ENCODE measurements around the gene RNF214. TPM values are rescaled to one million over a fixed set of nuclear protein-coding genes. Genes with fewer than 3 reads are reported as not detected.

RNF214 gene
- total RNA-seq, 2 experiments from 2014 or later, result 12.9 to 15.8 TPM

DNA sequence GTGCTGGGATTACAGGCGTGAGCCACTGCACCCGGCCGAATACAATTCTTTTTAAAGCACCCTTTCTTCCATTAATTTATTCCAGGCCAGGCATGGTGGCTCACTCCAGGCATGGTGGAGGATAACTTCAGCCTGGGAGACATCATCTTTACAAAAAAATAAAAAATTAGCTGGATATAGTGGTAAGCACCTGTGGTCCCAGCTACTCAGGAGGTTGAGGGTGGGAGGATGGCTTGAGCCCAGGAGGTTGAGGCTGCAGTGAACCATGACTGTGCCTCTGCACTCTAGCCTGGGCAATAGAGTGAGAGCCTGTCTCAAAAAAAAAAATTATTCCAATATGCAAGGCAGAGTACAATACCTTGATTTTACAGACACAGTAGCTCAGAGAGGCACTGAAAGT, 21.9 kb upstream of the RNF214 start:
- Mint-ChIP-seq H3K27ac (peak overlapping the region; percentile 51), H3K9me3 (no peaks in the 10 kb centered on the region), H3K27me3 (no peaks in the 10 kb centered on the region), H3K4me1 (ENCODE audit: low read depth) (peaks cover 15% of the 10 kb centered on the region), H3K36me3 (ENCODE audit: low read depth) (peaks cover 61% of the 10 kb centered on the region), H3K4me3 (no peak overlapping the region)
- H3K27me3 ChIP-seq (ENCODE audit: control insufficient read depth in 1 of 2, insufficient read depth in 2 of 2, low read length in 2 of 2), result no peaks in the 10 kb centered on the region
- DNase-seq (no peak), ATAC-seq (ENCODE audit: poor library complexity) (no peak)
- POLR2A ChIA-PET, result interaction anchor here (1.1 kb wide), 1 partner anchor 12 kb away, joined by 3 read pairs; no protein-coding TSS in a partner anchor
- H3K9me3 ChIP-seq (ENCODE audit: control insufficient read depth in 1 of 2, insufficient read depth in 1 of 2, low read length in 2 of 2), result no peaks in the 10 kb centered on the region
- H3K27ac ChIP-seq (ENCODE audit: low read depth in 1 of 2, low read length in 2 of 2), result no peak overlapping the region
- TF ChIP-seq, protein P1, sequence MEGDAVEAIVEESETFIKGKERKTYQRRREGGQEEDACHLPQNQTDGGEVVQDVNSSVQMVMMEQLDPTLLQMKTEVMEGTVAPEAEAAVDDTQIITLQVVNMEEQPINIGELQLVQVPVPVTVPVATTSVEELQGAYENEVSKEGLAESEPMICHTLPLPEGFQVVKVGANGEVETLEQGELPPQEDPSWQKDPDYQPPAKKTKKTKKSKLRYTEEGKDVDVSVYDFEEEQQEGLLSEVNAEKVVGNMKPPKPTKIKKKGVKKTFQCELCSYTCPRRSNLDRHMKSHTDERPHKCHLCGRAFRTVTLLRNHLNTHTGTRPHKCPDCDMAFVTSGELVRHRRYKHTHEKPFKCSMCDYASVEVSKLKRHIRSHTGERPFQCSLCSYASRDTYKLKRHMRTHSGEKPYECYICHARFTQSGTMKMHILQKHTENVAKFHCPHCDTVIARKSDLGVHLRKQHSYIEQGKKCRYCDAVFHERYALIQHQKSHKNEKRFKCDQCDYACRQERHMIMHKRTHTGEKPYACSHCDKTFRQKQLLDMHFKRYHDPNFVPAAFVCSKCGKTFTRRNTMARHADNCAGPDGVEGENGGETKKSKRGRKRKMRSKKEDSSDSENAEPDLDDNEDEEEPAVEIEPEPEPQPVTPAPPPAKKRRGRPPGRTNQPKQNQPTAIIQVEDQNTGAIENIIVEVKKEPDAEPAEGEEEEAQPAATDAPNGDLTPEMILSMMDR (IDR thresholded peaks at IDR 0.05), result no peak
- H3K4me3 ChIP-seq (ENCODE audit: low read length), result no peak overlapping the region
- CTCF ChIA-PET, result no interaction called here
- intact Hi-C loops (cut with DNase I, micrococcal nuclease), result no loop called here
- H3K36me3 ChIP-seq (ENCODE audit: insufficient read depth, low read length), result peaks cover 47% of the 10 kb centered on the region
- H3K4me1 ChIP-seq (ENCODE audit: insufficient read depth, low read length), result no peaks in the 10 kb centered on the region

DNA sequence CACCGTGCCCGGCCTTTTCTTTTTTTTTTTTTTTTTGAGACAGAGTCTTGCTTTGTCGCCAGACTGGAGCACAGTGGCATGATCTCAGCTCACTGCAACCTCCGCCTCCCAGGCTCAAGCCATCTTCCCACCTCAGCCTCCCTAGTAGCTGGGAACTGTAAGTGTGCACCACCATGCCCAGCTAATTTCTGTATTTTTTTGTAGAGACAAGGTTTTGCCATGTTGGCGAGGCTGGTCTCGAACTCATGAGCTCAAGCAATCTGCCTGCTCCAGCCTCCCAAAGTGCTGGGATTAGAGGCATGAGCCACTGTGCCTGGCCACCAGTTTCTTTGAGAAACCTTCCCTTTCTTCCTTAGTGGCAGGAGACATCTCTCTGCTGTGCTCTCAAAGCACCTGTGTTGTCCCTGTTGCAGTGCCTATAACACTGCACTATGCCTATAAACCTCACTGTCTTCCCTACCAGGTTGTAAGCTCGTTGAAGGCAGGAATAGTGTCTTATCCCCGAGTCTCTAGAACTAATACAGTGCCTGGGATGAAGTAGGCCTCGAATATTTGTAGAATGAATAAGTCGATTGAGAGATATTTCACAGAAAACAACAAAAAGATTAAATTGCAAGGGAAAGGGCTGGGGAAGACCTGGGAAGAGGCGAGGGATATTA, 19.6 kb upstream of the RNF214 start:
- Histone ChIP-seq H3K27me3 (ENCODE audit: control insufficient read depth in 1 of 2, insufficient read depth in 2 of 2, low read length in 2 of 2) (no peaks in the 10 kb centered on the region), H3K4me3 (ENCODE audit: low read length) (no peak overlapping the region), H3K4me1 (ENCODE audit: insufficient read depth, low read length) (no peaks in the 10 kb centered on the region), H3K36me3 (ENCODE audit: insufficient read depth, low read length) (peaks cover 63% of the 10 kb centered on the region), H3K9me3 (ENCODE audit: control insufficient read depth in 1 of 2, insufficient read depth in 1 of 2, low read length in 2 of 2) (no peaks in the 10 kb centered on the region), H3K27ac (ENCODE audit: low read depth in 1 of 2, low read length in 2 of 2) (no peak overlapping the region)
- H3K9me3 Mint-ChIP-seq, result no peaks in the 10 kb centered on the region
- no peak overlapping the region for H3K27ac Mint-ChIP-seq
- peaks cover 15% of the 10 kb centered on the region for H3K4me1 Mint-ChIP-seq (ENCODE audit: low read depth)
- TF ChIP-seq, protein P1 (IDR thresholded peaks at IDR 0.05), result no peak
- H3K36me3 Mint-ChIP-seq (ENCODE audit: low read depth), result peaks cover 81% of the 10 kb centered on the region
- intact Hi-C loops (cut with DNase I, micrococcal nuclease), result no loop called here
- no peak overlapping the region for H3K4me3 Mint-ChIP-seq
- ChIA-PET CTCF (interaction anchor here (0.7 to 1.5 kb wide), 2 partner anchors 150 to 333 kb away, joined by 4 read pairs; no protein-coding TSS in a partner anchor), POLR2A (interaction anchor here (0.9 kb wide), 1 partner anchor 13 kb away, joined by 3 read pairs; no protein-coding TSS in a partner anchor)
- ATAC-seq (ENCODE audit: poor library complexity) (no peak), DNase-seq (no peak)
- no peaks in the 10 kb centered on the region for H3K27me3 Mint-ChIP-seq

DNA sequence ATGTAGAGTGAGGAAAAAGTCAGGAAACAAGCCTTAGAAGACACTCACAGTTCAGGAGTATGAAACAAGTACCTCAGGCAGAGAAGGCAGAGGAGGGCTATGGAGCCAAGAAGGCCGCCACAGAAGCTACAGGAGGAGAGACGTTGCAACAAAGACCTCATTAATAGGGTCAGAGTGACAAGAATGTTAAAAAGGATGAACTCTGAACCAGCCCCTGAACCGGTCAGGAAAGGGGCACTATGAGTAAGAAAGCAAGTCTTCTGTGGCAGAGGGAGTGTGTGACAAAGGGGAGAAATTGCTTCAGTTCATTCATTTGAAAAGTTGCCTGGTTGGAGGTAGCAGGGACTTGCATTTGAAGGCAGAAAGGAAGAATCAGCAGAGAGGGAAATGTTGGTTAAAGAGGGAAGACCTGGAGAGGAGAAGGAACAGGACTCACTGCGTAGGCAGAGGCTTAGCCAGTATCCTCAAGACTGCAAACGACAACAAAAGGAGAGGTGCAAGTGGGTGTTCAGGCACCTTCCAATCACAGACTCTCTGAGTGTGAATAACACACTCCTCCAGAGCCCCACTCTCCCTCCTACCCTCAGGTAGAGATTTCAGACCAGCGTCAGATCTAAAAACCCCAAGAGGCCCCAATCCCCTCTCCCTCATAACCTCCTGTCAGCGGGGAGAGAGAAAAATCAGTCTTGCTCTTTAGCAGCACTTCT, 17.9 kb upstream of the RNF214 start:
- H3K27me3 ChIP-seq (ENCODE audit: control insufficient read depth in 1 of 2, insufficient read depth in 2 of 2, low read length in 2 of 2), result no peaks in the 10 kb centered on the region
- DNase-seq (no peak), ATAC-seq (ENCODE audit: poor library complexity) (no peak)
- no peaks in the 10 kb centered on the region for H3K4me1 ChIP-seq (ENCODE audit: insufficient read depth, low read length)
- Mint-ChIP-seq H3K36me3 (ENCODE audit: low read depth) (peaks cover 90% of the 10 kb centered on the region), H3K4me3 (no peak overlapping the region), H3K4me1 (ENCODE audit: low read depth) (peaks cover 15% of the 10 kb centered on the region), H3K27me3 (no peaks in the 10 kb centered on the region), H3K27ac (no peak overlapping the region), H3K9me3 (no peaks in the 10 kb centered on the region)
- no peak overlapping the region for H3K27ac ChIP-seq (ENCODE audit: low read depth in 1 of 2, low read length in 2 of 2)
- H3K36me3 ChIP-seq (ENCODE audit: insufficient read depth, low read length), result peaks cover 79% of the 10 kb centered on the region
- intact Hi-C loops (cut with DNase I, micrococcal nuclease), result no loop called here
- ChIA-PET CTCF (interaction anchor here (0.6 kb wide), 1 partner anchor 11 kb away, joined by 5 read pairs; no protein-coding TSS in a partner anchor), POLR2A (interaction anchor here (1.1 kb wide), 1 partner anchor 114 kb away, joined by 3 read pairs; the partner anchor contains the start of gene CEP164)
- no peak overlapping the region for H3K4me3 ChIP-seq (ENCODE audit: low read length)
- no peaks in the 10 kb centered on the region for H3K9me3 ChIP-seq (ENCODE audit: control insufficient read depth in 1 of 2, insufficient read depth in 1 of 2, low read length in 2 of 2)
- TF ChIP-seq, protein P1 (IDR thresholded peaks at IDR 0.05), result no peak

Data from CD4-positive, alpha-beta T cell (primary cell).